Measurements from ENCODE around the gene PRSS27.

PRSS27 gene

GRCh38 chr16:2720064-2720457 is at the start of gene PRSS27:
Gene PRSS27 (minus strand): TSS chr16:2720224. CDS start chr16:2720160, 64 bp downstream.
- DNase-seq (ENCODE audit: low read depth in 2 of 2), result no peak

- no peak for DNase-seq (ENCODE audit: low read depth in 2 of 2)
Measured at GRCh38 chr16:2769675-2770056, 49.6 kb upstream of the PRSS27 start.

- DNase-seq (ENCODE audit: low read depth in 2 of 2), result no peak
Measured at GRCh38 chr16:2769100-2769529, 49.1 kb upstream of the PRSS27 start.

GRCh38 chr16:2768403-2769089 is 48.5 kb upstream of the PRSS27 start:
- no peak for DNase-seq (ENCODE audit: low read depth in 2 of 2)

GRCh38 chr16:2767891-2768290 is 47.9 kb upstream of the PRSS27 start:
- DNase-seq (ENCODE audit: low read depth in 2 of 2), result no peak

GRCh38 chr16:2767140-2767731 is 47.2 kb upstream of the PRSS27 start:
- no peak for DNase-seq (ENCODE audit: low read depth in 2 of 2)

- DNase-seq (ENCODE audit: low read depth in 2 of 2), result no peak
Measured at GRCh38 chr16:2766430-2767139, 46.6 kb upstream of the PRSS27 start.

- no peak for DNase-seq (ENCODE audit: low read depth in 2 of 2)
Measured at GRCh38 chr16:2765462-2766404, 45.7 kb upstream of the PRSS27 start.

- DNase-seq (ENCODE audit: low read depth in 2 of 2), result no peak
Measured at GRCh38 chr16:2764718-2765117, 44.7 kb upstream of the PRSS27 start.

GRCh38 chr16:2763173-2763572 is 43.1 kb upstream of the PRSS27 start:
- no peak for DNase-seq (ENCODE audit: low read depth in 2 of 2)

- no peak for DNase-seq (ENCODE audit: low read depth in 2 of 2)
Measured at GRCh38 chr16:2762711-2763110, 42.7 kb upstream of the PRSS27 start.

GRCh38 chr16:2761886-2762583 is 42.0 kb upstream of the PRSS27 start:
- DNase-seq (ENCODE audit: low read depth in 2 of 2), result no peak

- DNase-seq (ENCODE audit: low read depth in 2 of 2), result no peak
Measured at GRCh38 chr16:2761472-2761871, 41.4 kb upstream of the PRSS27 start.

GRCh38 chr16:2757344-2757743 is 37.3 kb upstream of the PRSS27 start:
- DNase-seq (ENCODE audit: low read depth in 2 of 2), result no peak

- DNase-seq (ENCODE audit: low read depth in 2 of 2), result no peak
Measured at GRCh38 chr16:2756288-2757015, 36.4 kb upstream of the PRSS27 start.

GRCh38 chr16:2755158-2755557 is 35.1 kb upstream of the PRSS27 start:
- no peak for DNase-seq (ENCODE audit: low read depth in 2 of 2)

- DNase-seq (ENCODE audit: low read depth in 2 of 2), result no peak
Measured at GRCh38 chr16:2753733-2754020, 33.7 kb upstream of the PRSS27 start.

GRCh38 chr16:2752850-2753732 is 33.1 kb upstream of the PRSS27 start:
- DNase-seq (ENCODE audit: low read depth in 2 of 2), result peak in 1 of 2 donors; percentile 21

- peak; percentile 88 to 89 for DNase-seq (ENCODE audit: low read depth in 2 of 2)
Measured at GRCh38 chr16:2752035-2752849, 32.2 kb upstream of the PRSS27 start, which contains the start of gene SRRM2. Gene SRRM2 (plus strand): TSS chr16:2752638. CDS start chr16:2756365, 3,727 bp downstream.

Measured in stimulated activated CD8-positive, alpha-beta memory T cell treated with anti-CD3 and anti-CD28 coated beads, Interleukin-2, amount 100 ng/mL, for 1 hour (primary cell).